Measurements from ENCODE around the gene ADAM23.

The ADAM23 gene

DNA sequence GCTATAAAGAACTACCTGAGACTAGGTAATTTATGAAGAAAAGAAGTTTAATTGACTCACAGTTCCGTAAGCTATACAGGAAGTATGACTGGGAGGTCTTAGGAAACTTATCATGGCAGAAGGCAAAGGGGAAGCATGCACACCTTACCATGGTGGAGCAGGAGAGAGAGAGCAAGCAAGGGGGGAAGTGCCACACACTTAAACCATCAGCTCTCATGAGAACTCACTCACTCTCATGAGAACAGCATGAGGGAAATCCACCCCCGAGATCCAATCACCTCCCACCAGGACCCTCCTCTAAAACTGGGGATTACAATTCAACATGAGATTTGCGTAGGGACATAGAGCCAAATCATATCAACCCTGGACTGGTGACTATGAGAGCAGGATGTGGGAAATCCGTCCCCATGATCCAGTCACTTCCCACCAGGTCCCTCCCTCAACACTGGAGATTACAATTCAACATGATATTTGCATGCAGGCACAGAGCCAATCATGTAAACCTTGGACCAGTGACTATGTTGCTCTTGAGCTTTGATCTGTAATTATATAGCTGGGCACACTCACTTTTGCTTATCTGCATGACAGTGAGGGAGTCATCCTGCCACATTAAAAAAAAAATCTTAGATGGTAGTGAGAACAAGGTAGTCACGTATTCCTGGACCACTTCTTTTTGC lies 12.9 kb downstream of the ADAM23 start:
- TF ChIP-seq EP300 (IDR thresholded peaks at IDR 0.05; ENCODE audit: borderline replicate concordance) (no peak), FOXM1 (IDR thresholded peaks at IDR 0.05; ENCODE audit: borderline replicate concordance, low read depth) (no peak), TAF1 (IDR thresholded peaks at IDR 0.05; ENCODE audit: low read depth) (no peak), ZBTB7A (IDR thresholded peaks at IDR 0.05; ENCODE audit: low read depth) (no peak), EGR1 (IDR thresholded peaks at IDR 0.05) (no peak)

DNA sequence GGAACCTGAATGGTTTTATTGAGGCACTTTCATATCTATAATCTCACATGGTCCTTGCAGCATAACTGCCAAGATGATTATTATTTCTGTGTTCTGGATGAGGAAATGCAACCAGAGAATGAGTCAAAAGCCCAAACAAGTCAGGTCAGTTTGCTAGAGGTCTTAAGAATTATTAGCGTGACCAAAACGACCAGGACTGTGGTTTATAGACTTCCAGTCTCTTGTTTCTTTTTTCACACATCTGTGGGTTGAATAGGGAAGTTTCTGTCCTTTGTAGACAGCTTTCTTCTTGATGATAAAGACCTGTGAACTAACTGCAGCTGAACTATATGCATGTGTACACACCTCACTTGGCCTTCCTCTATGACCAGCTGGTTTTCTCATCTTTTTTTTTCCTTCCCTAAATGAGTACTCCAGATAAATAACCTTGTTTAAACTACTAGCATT lies 13.9 kb downstream of the ADAM23 start:
- TF ChIP-seq, protein P1, sequence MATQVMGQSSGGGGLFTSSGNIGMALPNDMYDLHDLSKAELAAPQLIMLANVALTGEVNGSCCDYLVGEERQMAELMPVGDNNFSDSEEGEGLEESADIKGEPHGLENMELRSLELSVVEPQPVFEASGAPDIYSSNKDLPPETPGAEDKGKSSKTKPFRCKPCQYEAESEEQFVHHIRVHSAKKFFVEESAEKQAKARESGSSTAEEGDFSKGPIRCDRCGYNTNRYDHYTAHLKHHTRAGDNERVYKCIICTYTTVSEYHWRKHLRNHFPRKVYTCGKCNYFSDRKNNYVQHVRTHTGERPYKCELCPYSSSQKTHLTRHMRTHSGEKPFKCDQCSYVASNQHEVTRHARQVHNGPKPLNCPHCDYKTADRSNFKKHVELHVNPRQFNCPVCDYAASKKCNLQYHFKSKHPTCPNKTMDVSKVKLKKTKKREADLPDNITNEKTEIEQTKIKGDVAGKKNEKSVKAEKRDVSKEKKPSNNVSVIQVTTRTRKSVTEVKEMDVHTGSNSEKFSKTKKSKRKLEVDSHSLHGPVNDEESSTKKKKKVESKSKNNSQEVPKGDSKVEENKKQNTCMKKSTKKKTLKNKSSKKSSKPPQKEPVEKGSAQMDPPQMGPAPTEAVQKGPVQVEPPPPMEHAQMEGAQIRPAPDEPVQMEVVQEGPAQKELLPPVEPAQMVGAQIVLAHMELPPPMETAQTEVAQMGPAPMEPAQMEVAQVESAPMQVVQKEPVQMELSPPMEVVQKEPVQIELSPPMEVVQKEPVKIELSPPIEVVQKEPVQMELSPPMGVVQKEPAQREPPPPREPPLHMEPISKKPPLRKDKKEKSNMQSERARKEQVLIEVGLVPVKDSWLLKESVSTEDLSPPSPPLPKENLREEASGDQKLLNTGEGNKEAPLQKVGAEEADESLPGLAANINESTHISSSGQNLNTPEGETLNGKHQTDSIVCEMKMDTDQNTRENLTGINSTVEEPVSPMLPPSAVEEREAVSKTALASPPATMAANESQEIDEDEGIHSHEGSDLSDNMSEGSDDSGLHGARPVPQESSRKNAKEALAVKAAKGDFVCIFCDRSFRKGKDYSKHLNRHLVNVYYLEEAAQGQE (IDR thresholded peaks at IDR 0.05; ENCODE audit: low read depth), result no peak
- TF ChIP-seq TCF12 (IDR thresholded peaks at IDR 0.05; ENCODE audit: low read depth) (no peak), NFIC (IDR thresholded peaks at IDR 0.05) (no peak), RAD21 (IDR thresholded peaks at IDR 0.05; ENCODE audit: low read depth) (no peak), YY1 (IDR thresholded peaks at IDR 0.05; ENCODE audit: low read depth) (no peak), EP300 (IDR thresholded peaks at IDR 0.05; ENCODE audit: borderline replicate concordance) (no peak), TEAD4 (IDR thresholded peaks at IDR 0.05) (no peak), FOXM1 (IDR thresholded peaks at IDR 0.05; ENCODE audit: borderline replicate concordance, low read depth) (no peak), CREB1 (IDR thresholded peaks at IDR 0.05; ENCODE audit: low read depth) (no peak), ZBTB7A (IDR thresholded peaks at IDR 0.05; ENCODE audit: low read depth) (no peak), TAF1 (IDR thresholded peaks at IDR 0.05; ENCODE audit: low read depth) (no peak), CEBPB (IDR thresholded peaks at IDR 0.05) (no peak), EGR1 (IDR thresholded peaks at IDR 0.05) (no peak)
- TF ChIP-seq, protein P2, sequence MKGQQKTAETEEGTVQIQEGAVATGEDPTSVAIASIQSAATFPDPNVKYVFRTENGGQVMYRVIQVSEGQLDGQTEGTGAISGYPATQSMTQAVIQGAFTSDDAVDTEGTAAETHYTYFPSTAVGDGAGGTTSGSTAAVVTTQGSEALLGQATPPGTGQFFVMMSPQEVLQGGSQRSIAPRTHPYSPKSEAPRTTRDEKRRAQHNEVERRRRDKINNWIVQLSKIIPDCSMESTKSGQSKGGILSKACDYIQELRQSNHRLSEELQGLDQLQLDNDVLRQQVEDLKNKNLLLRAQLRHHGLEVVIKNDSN (IDR thresholded peaks at IDR 0.05), result no peak
- TF ChIP-seq, protein P3, sequence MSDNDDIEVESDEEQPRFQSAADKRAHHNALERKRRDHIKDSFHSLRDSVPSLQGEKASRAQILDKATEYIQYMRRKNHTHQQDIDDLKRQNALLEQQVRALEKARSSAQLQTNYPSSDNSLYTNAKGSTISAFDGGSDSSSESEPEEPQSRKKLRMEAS (IDR thresholded peaks at IDR 0.05), result no peak

DNA sequence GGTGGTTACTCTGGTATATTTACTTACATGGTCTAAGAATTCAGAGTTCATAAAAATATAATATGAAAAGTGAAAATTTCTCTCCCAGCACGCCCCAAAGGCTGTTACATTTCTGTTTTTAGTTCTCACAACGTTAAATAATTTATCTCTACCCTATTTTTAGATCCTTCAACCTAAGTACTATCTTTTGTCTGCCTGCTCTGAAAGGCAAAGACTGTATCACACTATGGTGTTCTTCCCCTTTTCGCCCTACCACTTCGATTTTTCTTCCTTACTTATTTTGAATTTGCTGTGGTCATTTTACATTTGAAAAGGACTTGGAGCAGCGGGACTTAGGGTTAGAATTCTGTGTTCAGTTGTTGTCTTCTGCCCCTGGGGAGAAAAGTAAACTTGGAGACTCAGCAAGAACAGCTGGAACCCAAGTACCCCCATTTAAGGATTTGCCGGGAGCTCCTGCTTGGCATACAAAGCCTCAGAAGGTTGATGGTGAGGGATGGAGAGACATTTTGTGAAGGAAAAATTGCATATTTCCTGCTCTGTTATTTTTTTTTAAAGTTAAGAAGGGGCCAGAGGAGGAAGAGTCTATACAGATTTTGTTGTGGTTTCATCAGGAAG lies 19.0 kb downstream of the ADAM23 start:
- TF ChIP-seq RAD21 (IDR thresholded peaks at IDR 0.05; ENCODE audit: low read depth) (no peak), TCF12 (IDR thresholded peaks at IDR 0.05; ENCODE audit: low read depth) (no peak), FOXM1 (IDR thresholded peaks at IDR 0.05; ENCODE audit: borderline replicate concordance, low read depth) (no peak), TEAD4 (IDR thresholded peaks at IDR 0.05) (no peak), CEBPB (IDR thresholded peaks at IDR 0.05) (no peak), EGR1 (IDR thresholded peaks at IDR 0.05) (no peak), YY1 (IDR thresholded peaks at IDR 0.05; ENCODE audit: low read depth) (no peak), ZBTB7A (IDR thresholded peaks at IDR 0.05; ENCODE audit: low read depth) (no peak), NFIC (IDR thresholded peaks at IDR 0.05) (no peak), CREB1 (IDR thresholded peaks at IDR 0.05; ENCODE audit: low read depth) (no peak), EP300 (IDR thresholded peaks at IDR 0.05; ENCODE audit: borderline replicate concordance) (no peak), TAF1 (IDR thresholded peaks at IDR 0.05; ENCODE audit: low read depth) (no peak)
- TF ChIP-seq, protein P3 (IDR thresholded peaks at IDR 0.05), result no peak
- TF ChIP-seq, protein P1 (IDR thresholded peaks at IDR 0.05; ENCODE audit: low read depth), result no peak
- TF ChIP-seq, protein P2 (IDR thresholded peaks at IDR 0.05), result no peak

DNA sequence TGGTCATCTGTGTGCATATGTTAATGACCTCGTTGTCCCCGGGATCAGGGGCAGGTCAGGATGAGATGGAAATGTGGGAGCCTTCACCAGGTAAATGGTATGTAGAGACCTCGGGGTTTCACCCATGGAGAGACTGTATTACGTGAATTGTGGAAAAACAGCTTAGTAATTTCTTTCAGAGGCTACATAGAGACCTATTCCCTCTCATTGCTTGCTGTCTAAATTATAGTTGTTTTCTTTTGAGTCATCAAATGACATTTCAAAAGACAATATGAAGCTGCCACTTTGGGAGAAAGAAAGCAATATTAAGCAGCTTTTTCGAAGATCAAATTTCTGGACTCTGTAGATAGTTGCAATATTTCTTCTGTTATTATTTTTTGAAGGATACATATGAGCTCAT lies 20.4 kb downstream of the ADAM23 start:
- no peak for TF ChIP-seq RAD21 (IDR thresholded peaks at IDR 0.05; ENCODE audit: low read depth)

DNA sequence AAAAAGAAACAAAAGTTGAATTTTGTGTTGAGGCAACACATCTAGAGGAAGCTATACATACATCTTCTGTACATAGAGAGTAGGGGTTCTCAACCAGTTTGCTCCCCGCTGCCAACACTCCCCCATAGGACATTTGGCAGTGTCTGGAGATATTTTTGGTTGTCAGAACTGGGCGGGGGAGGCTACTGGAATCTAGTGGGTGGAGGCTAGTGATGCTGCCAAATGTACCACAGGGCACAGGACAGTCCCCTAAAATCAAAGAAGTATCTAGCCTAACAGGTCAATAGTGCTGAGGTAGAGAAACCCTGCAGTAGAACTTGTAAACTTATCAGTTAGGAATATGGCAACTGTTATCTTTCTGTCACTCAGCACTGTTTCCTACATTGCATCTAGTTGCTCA lies 21.3 kb downstream of the ADAM23 start:
- TF ChIP-seq CREB1 (IDR thresholded peaks at IDR 0.05; ENCODE audit: low read depth) (no peak), EGR1 (IDR thresholded peaks at IDR 0.05) (no peak), RAD21 (IDR thresholded peaks at IDR 0.05; ENCODE audit: low read depth) (no peak), FOXM1 (IDR thresholded peaks at IDR 0.05; ENCODE audit: borderline replicate concordance, low read depth) (no peak), NFIC (IDR thresholded peaks at IDR 0.05) (no peak), TEAD4 (IDR thresholded peaks at IDR 0.05) (no peak), TCF12 (IDR thresholded peaks at IDR 0.05; ENCODE audit: low read depth) (no peak), CEBPB (IDR thresholded peaks at IDR 0.05) (no peak)
- TF ChIP-seq, protein P1 (IDR thresholded peaks at IDR 0.05; ENCODE audit: low read depth), result no peak
- TF ChIP-seq, protein P2 (IDR thresholded peaks at IDR 0.05), result no peak
- TF ChIP-seq, protein P3 (IDR thresholded peaks at IDR 0.05), result no peak

Measured in Ishikawa (cell line).